NCI-H1436 treated with DMSO at 0.1 percent for 48 hours (cell line): ENCODE measurements around the gene SPATA20.

Experiments
- DNase-seq: peaks from one replicate; lab custom pipeline; 2025; lab: John Stamatoyannopoulos, UW

The SPATA20 gene

DNA sequence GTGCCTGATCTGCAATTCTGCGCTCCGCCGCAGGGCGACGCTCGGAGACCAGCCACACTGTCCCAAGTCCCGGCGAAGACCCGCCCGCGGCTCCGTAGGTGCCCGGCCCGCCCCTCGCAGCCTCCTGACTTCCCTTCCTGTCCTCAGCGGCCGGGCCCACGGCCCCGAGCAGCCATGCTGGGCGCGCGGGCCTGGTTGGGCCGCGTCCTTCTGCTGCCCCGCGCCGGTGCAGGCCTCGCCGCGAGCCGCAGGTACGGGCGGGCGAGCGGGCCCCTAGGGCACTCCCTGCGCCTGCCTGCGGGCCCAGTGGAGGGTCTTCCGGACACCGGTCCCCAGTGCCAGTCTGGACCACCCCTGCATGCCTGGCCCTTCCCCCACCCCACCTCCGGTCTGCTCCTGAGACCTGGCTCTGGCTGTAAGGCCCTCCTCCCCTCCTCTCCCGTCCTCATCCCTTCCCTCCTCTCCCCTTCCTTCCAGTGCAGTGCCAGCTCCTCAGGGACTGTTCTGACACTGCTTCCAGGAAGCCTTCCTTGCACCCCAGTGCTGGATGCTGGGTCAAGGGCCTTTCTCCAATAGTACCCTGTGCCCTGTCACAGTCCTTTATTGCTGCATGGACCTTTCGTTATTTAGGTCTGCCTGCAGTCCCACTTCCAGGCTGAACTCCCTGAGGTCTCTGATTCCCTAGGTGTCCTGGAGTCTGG, at the start of gene SPATA20:
Gene SPATA20, plus strand, starts transcription at position 140 of the 701 bp plus-strand sequence. Its CDS starts 35 bp downstream, at position 175.
- peak; percentile 59 for DNase-seq

- DNase-seq = no peak
These were observed 48.7 kb upstream of the SPATA20 start for GRCh38 chr17:50498021-50498874.

DNA sequence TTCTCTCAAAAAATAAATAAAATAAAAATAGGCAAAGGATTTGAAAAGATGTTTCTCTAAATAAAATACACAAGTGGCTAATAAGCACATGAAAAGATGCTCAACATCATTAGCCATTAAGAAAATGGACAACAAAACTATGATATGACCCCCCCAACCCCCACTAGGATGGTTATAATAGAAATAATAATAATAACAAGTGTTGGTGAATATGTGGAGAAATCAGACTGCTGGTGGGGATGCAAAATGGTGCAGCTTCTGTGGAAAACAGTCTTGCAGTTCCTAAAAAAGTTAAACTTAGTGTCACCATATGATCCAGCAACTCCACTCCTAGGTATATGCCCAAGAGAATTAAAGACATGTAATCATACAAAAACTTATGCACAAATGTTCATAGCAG, 47.7 kb upstream of the SPATA20 start:
- no peak for DNase-seq

DNA sequence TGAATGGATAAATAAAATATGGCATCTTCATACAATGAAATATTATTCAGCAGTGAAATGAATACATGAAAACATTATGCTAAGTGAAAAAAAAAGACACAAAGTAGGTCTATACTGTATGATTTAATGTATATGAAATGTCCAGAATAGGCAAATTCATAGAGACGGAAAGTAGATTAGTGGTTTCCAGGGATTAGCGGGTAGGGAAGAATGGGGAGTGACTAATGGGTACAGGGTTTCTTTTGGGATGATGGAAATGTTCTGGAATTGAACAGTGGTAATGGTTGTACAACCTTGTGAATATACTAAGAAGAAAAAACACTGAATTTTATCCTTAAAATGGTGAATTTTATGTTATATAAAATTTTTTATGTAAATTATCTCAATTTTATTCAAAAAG, 47.3 kb upstream of the SPATA20 start:
- DNase-seq = no peak

DNA sequence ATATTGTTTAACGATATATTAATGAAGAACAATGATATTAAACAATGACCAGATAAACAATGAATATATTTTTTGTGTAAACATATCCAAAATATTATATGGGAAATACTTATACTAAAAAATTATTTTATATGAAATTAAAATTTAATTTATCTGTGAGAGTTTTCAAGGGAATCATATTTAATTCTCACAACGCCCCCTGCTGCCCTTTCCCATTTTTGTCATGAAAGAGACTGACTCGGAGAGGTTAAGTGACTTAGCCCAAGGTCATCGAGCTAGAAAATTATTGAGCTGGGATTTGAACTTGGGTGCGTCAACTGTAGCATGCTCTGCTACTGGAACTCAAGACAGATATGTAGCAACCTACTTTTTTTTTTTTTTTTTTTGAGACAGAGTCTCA, 45.9 kb upstream of the SPATA20 start:
- no peak for DNase-seq

- no peak for DNase-seq
These were observed 44.5 kb upstream of the SPATA20 start for GRCh38 chr17:50502301-50502990.

DNA sequence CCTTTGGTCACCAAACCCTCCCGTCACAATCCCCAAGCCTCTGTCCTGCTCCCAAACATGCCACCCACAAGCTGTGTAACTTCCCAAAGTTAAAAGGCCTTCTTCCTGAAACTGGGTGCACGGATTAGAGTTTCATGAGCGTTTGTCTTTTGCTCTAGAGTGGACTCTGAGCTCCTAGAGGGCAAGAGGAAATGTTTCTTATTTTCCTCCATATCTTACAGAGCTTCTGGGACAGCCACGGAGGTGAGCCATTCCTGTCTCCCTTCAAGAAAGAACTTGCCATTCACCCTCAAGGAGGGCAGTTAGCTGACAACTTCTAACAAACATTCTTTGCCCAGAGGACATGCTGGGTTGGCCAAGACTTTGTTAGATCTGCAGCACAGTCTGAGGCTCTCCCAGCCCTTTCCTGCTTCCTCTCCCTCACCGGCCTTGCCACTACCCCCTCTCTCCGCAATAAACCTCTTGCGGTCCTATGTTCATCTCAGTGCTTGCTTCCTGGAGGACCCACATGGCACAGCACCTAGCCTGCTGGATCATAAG, 41.3 kb upstream of the SPATA20 start:
- DNase-seq = no peak

DNA sequence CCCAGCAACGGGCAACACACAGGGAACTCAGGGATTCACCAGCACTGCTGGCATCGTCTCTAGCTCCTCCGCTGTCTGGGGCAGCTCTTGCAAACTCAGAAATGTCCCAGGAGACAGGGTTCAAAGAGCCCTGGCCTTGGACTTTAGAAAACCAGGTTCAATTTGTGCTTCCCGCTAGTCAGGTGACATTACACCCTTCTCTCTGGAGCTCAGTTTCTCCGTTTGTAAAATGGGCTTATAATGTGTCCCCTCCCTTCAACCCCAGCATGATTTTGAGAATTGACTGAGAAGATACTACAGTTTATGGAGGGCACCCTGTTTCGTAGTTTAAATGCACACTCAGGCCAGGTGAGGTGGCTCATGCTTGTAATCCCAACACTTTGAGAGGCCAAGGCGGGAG, 40.7 kb upstream of the SPATA20 start:
- DNase-seq = no peak

DNA sequence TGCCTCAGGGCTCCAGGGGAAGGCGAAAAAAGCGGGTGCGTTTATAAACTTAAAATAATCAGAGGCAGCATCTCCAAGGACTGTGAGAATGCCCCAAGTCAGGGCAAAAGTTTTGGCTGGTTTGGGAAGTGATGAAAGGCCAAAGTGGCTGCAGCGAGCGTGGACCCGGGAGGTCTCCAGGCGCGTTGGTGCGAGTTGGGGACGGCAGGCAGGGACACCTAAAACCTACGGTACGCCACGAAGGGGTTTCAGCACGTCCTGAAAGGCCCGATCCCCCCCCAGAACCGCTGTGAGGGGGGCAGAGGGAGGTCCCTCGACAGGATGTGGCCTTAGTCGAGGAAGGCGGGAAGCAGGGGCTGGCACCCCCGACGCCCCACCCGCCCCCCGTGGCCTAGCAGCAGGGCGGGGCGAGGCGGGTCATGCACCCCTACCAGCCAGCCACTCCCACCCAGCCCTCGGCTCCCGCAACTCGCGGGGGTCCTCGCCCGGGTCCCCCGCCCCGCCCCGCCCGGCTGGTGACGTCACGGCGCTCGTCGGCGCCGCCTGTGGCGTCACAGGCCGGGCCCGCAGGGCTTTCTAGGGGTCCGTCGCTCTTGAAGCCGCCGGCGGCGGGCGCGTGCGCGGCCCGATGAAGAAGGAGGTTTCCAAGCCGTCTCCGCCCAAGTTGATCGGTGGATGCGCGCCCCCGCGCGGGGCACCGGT, 39.0 kb upstream of the SPATA20 start, which contains the start of gene MYCBPAP:
Gene MYCBPAP, plus strand, starts transcription at position 569 of the 702 bp plus-strand sequence. CDS start 236 bp downstream, outside the sequence.
- no peak for DNase-seq

GRCh38 chr17:50508573-50509460, 38.2 kb upstream of the SPATA20 start:
- DNase-seq = no peak

DNA sequence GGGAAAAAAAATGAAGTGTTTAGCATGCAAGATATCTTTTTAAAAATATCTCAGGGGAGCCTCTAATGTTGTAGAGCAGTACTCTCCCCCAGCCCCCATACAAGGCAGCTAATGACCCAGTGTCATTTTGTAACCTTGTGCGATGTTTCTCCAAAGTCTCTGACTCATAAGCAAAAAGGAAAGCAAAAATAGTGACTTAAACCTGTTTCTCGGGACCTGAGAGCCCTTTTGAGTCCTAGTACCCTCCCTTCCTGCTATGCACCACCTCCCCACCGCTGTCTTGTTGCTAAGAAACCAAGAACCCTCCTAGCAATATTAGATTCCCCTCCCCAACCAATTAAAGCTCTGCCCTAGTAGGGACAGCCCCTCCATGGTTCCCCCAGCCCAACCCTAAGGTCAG, 35.9 kb upstream of the SPATA20 start:
- no peak for DNase-seq

GRCh38 chr17:50513495-50513894, 33.5 kb upstream of the SPATA20 start:
- no peak for DNase-seq

DNA sequence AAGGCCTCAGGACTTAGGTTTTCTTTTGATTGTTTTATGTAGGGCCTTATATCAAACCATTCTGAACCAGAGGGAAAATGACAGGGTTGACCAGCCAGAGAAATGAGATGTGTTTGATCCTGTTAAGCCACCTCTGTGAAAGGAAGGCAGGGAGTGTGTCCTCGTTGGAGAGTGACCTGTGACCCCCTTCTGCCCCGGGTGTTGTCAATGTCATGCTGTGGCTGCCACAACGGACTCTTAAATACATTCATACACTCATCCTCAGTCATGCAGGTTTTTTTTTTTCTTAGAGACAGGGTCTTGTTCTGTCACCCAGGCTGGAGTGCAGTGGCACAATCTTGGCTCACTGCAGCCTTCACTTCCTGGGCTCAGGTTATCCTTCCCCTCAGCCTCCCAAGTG, 32.6 kb upstream of the SPATA20 start:
- DNase-seq = no peak

- no peak for DNase-seq
These were observed 31.9 kb upstream of the SPATA20 start for GRCh38 chr17:50514936-50515702.

- DNase-seq = no peak
These were observed 30.0 kb upstream of the SPATA20 start for GRCh38 chr17:50517011-50517410.

DNA sequence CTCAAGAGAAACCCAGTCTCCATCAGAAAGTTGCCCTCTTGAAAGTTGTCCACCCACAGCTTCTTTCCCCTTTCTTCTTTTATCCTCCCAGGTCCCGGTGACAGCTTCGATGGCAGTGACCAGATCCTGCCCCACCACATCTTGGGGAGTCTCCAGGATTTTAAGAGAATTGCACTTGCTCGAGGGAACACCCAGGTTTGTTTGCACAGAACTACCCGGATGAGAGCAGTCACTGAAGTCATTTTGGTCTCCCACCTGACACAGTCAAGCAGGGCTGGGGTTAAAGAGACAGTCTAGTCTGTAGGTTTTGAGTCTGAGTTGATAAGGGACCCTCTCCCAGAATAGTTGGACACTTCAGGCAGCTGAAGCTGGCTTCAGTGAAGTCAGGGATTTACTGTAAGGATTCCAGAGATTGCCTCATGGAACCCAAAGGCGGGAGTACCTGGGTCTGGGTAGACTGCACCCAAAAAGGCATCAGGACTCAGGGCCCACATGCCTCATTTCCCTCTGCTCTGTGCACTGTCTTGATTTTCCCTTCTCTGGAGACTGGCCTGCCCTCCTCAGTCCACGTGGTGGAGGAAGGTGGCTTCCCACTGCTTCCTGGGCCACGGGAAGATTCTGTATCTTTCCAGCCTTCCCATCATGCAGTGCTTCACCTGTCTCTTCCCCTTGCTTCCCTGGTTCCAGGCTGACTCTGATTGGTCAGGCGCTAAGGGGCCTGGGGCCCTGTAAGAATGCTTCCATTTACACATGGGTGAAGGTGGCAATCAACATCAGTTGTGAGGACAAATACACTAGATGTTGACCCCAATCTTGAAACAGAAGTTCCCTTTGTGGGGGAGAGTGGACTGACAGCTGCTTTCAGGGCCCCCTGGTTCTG, 29.2 kb upstream of the SPATA20 start:
- no peak for DNase-seq

- no peak for DNase-seq
These were observed 28.5 kb upstream of the SPATA20 start for GRCh38 chr17:50518384-50519023.

DNA sequence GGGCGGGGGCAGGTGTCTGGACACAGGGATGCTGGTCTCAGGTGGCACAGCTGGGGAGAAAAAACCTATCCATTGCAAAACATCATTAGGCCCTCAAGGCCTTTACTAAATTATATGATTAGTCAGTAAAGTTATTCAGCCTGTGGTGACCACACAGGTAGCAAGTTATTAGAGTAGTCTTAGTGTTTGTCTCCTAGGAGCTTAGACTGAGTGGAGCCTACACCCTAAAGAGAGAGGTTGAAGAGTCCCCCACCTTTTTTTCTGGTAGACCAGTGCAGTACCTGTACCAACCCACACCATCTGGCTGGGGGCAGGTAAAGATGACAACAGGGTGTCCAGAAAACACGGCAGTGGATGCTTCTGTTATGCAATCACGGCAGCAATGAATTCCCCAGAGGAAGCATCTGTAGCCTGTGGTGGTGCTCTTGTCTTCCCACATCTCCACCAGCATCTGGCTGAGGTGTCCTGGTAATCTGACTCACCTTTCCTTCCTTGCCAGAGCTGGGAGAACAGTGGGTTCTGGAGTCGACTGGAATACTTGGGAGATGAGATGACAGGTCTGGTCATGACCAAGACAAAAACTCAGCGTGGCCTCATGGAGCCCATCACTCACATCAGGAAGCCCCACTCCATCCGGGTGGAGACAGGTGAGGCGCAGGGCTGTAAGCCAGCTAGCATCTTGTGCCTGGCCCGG, 27.7 kb upstream of the SPATA20 start:
- no peak for DNase-seq
